Spleen (tissue), 11 donors: ENCODE measurements around the gene UGT2A2. TPM values are rescaled to one million over a fixed set of nuclear protein-coding genes. Genes with fewer than 3 reads are reported as not detected.

Experiments used
- DNase-seq: peaks from one replicate; pipeline ENCODE4 v3.0.0-alpha.2; 2020
- H3K27ac ChIP-seq, 8 donors: fragments of 200-600 bp; sonication (generic) in 7 of 8; 1 replicate in 4 of 8; 2 replicates in 4 of 8; pipeline versions ENCODE4 v1.5.0 to v1.8.0; 2016 to 2021; ENCODE audit warnings: inconsistent platforms in 4 of 8, mild to moderate bottlenecking in 4 of 8, moderate library complexity in 1 of 8
- H3K27me3 ChIP-seq, 7 donors: fragments of 200-600 bp; sonication (generic) in 6 of 7; replicated peaks in 1 of 7; 1 replicate in 4 of 7; 2 replicates in 3 of 7; pipeline versions ENCODE4 v1.5.0 to v1.8.0; 2016 to 2021; ENCODE audit warnings: inconsistent platforms in 3 of 7, mild to moderate bottlenecking in 1 of 7
- H3K36me3 ChIP-seq, 6 donors: fragments of 200-600 bp; sonication (generic) in 5 of 6; 1 replicate in 4 of 6; 2 replicates in 2 of 6; pipeline versions ENCODE4 v1.5.0 to v1.8.0; 2016 to 2021; ENCODE audit warnings: inconsistent platforms in 2 of 6
- H3K4me1 ChIP-seq, 6 donors: fragments of 200-600 bp; sonication (generic) in 5 of 6; 1 replicate in 3 of 6; 2 replicates in 3 of 6; pipeline versions ENCODE4 v1.5.0 to v1.8.0; 2016 to 2021; ENCODE audit warnings: inconsistent platforms in 3 of 6
- H3K4me3 ChIP-seq, 8 donors: fragments of 200-600 bp; sonication (generic) in 7 of 8; 1 replicate in 4 of 8; 2 replicates in 4 of 8; pipeline versions ENCODE4 v1.5.0 to v1.8.0; 2016 to 2021; ENCODE audit warnings: inconsistent platforms in 4 of 8, mild to moderate bottlenecking in 4 of 8, moderate library complexity in 2 of 8
- H3K9me3 ChIP-seq, 8 donors: fragments of 200-600 bp; sonication (generic) in 7 of 8; 1 replicate in 4 of 8; 2 replicates in 4 of 8; pipeline versions ENCODE4 v1.5.0 to v1.8.0; 2016 to 2021; ENCODE audit warnings: inconsistent platforms in 4 of 8
- POLR2A ChIP-seq, 3 donors: fragments of 450-650 bp; IDR thresholded peaks; one replicate each; pipeline ENCODE4 v1.5.1; 2017; ENCODE audit warnings: antibody characterized with exemption in 3 of 3, mild to moderate bottlenecking in 1 of 3
- POLR2AphosphoS5 ChIP-seq, 3 donors: sonication (generic); formaldehyde crosslinking; IDR thresholded peaks; one replicate each; pipeline ENCODE4 v1.5.1; 2017; ENCODE audit warnings: antibody characterized with exemption in 3 of 3
- WGBS, 5 donors: extraction: QIAGEN DNeasy Blood & Tissue Kit in 3 of 5; methylation state at CpG; one replicate each; pipeline versions ENCODE4 v1.1.5 to v1.1.7; 2013 to 2018; 5-methylcytosine and 5-hydroxymethylcytosine counted together
- intact Hi-C: fragments of 100-400 bp; cut with DNase I; formaldehyde crosslinking; loops from one replicate; pipeline ENCODE4 v1.15.0; 2023; ENCODE audit warnings: low total_unique reads
- polyA plus RNA-seq, 3 donors: library from polyadenylated mRNA; stranded (reverse); fragments of 200-250 nt; gene quantifications; one replicate each; pipeline ENCODE4 v1.2.1, GENCODE V29; 2013
- total RNA-seq, 7 donors: library from RNA; depleted of rRNA in 3 of 7; stranded (reverse); fragments of >200 nt in 3 of 7; fragmentation: NEBNext Ultra II Directional in 4 of 7; extraction: Animal tissue kit (Norgen Biotek cat#: 25700) in 4 of 7; gene quantifications; one replicate each; pipeline versions ENCODE4 v1.1.0 to v1.2.1, GENCODE V29; 2016 to 2021
- TF ChIP-seq, protein P1 (sequence below), 11 experiments: fragments of 200-600 bp in 7 of 11; fragments of 450-650 bp in 4 of 11; sonication (generic) in 4 of 11; IDR thresholded peaks in 8 of 11; conservative IDR thresholded peaks in 3 of 11; 1 replicate in 7 of 11; 2 replicates in 4 of 11; pipeline versions ENCODE4 v1.4.0 to v1.8.0; 2016 to 2021; ENCODE audit warnings: antibody characterized with exemption in 11 of 11, inconsistent platforms in 4 of 11, mild to moderate bottlenecking in 1 of 11
- donor health status: healthy with polysubstance abuse.
- donor health status: DM: no; HTN: no; CAD: no; lungs with moderate emphysema.
- donor health status: DM: no; HTN: no; CAD: no.
- donor health status: Bipolar disorder and iron deficiency.
- donor health status: healthy.
- donor health status: DM: no; HTN: no; CAD: no.
- donor health status: DM: yes; HTN: yes; CAD: no.

Gene UGT2A2
- total and polyA plus RNA-seq, 10 donors = not detected

DNA sequence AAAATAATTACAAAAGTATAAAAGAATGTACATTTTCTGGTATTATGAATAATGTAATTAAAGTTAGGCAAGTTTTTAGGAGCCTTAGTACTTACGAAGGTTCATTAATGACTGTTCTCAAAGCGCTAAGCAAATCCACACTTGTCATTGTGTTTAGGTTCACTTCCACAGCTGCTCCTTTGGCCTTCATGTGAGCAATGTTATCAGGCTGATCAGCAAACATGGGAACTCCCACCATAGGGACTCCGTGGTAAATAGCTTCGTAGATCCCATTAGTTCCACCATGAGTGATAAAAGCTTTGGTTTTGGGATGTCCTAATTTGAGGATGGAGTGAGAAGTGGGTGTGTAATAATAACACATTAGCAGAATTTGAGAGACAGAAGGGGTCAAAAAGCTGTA lies 45.1 kb downstream of the UGT2A2 start:
- no peak overlapping the region for H3K27ac ChIP-seq
- no peaks in the 10 kb centered on the region for H3K4me1 ChIP-seq
- no peak for TF ChIP-seq POLR2AphosphoS5 (IDR thresholded peaks at IDR 0.05)
- TF ChIP-seq POLR2A (IDR thresholded peaks at IDR 0.05) = no peak
- TF ChIP-seq, protein P1, sequence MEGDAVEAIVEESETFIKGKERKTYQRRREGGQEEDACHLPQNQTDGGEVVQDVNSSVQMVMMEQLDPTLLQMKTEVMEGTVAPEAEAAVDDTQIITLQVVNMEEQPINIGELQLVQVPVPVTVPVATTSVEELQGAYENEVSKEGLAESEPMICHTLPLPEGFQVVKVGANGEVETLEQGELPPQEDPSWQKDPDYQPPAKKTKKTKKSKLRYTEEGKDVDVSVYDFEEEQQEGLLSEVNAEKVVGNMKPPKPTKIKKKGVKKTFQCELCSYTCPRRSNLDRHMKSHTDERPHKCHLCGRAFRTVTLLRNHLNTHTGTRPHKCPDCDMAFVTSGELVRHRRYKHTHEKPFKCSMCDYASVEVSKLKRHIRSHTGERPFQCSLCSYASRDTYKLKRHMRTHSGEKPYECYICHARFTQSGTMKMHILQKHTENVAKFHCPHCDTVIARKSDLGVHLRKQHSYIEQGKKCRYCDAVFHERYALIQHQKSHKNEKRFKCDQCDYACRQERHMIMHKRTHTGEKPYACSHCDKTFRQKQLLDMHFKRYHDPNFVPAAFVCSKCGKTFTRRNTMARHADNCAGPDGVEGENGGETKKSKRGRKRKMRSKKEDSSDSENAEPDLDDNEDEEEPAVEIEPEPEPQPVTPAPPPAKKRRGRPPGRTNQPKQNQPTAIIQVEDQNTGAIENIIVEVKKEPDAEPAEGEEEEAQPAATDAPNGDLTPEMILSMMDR (IDR thresholded peaks at IDR 0.05 in 8 of 11, conservative IDR thresholded peaks at IDR 0.05 in 3 of 11) = no peak
- no peak for DNase-seq
- H3K36me3 ChIP-seq = no peaks in the 10 kb centered on the region
- no peaks in the 10 kb centered on the region for H3K9me3 ChIP-seq
- H3K27me3 ChIP-seq = no peaks in the 10 kb centered on the region
- intact Hi-C loops = no loop called here
- WGBS, 5 donors = 59 to 67% (median 63%) methylated on average over 4 of the region's 4 CpGs
- H3K4me3 ChIP-seq = no peak overlapping the region

- no peak overlapping the region for H3K4me3 ChIP-seq
- H3K9me3 ChIP-seq = no peaks in the 10 kb centered on the region
- DNase-seq = no peak
- WGBS, 5 donors = 32 to 54% (median 40%) methylated on average over 1 of the region's 1 CpG
- no peaks in the 10 kb centered on the region for H3K4me1 ChIP-seq
- TF ChIP-seq, protein P1 (IDR thresholded peaks at IDR 0.05 in 8 of 11, conservative IDR thresholded peaks at IDR 0.05 in 3 of 11) = no peak
- TF ChIP-seq POLR2A (IDR thresholded peaks at IDR 0.05) = no peak
- H3K27me3 ChIP-seq = no peaks in the 10 kb centered on the region
- H3K27ac ChIP-seq = no peak overlapping the region
- H3K36me3 ChIP-seq = no peaks in the 10 kb centered on the region
- intact Hi-C loops = no loop called here
Measured at GRCh38 chr4:69591364-69591763, 48.1 kb downstream of the UGT2A2 start.

- WGBS, 5 donors = 46 to 90% (median 80%) methylated on average over 1 of the region's 1 CpG
- Histone ChIP-seq H3K27ac (no peak overlapping the region), H3K9me3 (no peaks in the 10 kb centered on the region), H3K36me3 (no peaks in the 10 kb centered on the region), H3K4me1 (no peaks in the 10 kb centered on the region), H3K27me3 (no peaks in the 10 kb centered on the region), H3K4me3 (no peak overlapping the region)
- TF ChIP-seq POLR2AphosphoS5 (IDR thresholded peaks at IDR 0.05) (no peak), POLR2A (IDR thresholded peaks at IDR 0.05) (no peak)
- TF ChIP-seq, protein P1 (IDR thresholded peaks at IDR 0.05 in 8 of 11, conservative IDR thresholded peaks at IDR 0.05 in 3 of 11) = no peak
- DNase-seq = no peak
- intact Hi-C loops = no loop called here
Measured at GRCh38 chr4:69589884-69590283, 49.6 kb downstream of the UGT2A2 start.

GRCh38 chr4:69584135-69584534 lies 55.3 kb downstream of the UGT2A2 start:
- 63 to 81% (median 74%) methylated on average over 5 of the region's 5 CpGs for WGBS, 5 donors
- Histone ChIP-seq H3K9me3 (no peaks in the 10 kb centered on the region), H3K4me1 (no peaks in the 10 kb centered on the region), H3K27ac (no peak overlapping the region), H3K27me3 (no peaks in the 10 kb centered on the region), H3K36me3 (no peaks in the 10 kb centered on the region), H3K4me3 (no peak overlapping the region)
- TF ChIP-seq POLR2A (IDR thresholded peaks at IDR 0.05) = no peak
- no peak for TF ChIP-seq POLR2AphosphoS5 (IDR thresholded peaks at IDR 0.05)
- TF ChIP-seq, protein P1 (IDR thresholded peaks at IDR 0.05 in 8 of 11, conservative IDR thresholded peaks at IDR 0.05 in 3 of 11) = no peak
- intact Hi-C loops = no loop called here
- no peak for DNase-seq
